Testis (tissue), 2 donors: ENCODE results near the gene CPN1.

Experiments
- POLR2A ChIP-seq: fragments of 450-650 bp; IDR thresholded peaks from one replicate; pipeline ENCODE4 v1.6.1; 2017; ENCODE audit warnings: antibody characterized with exemption, mild to moderate bottlenecking, moderate library complexity
- TF ChIP-seq, protein P1 (sequence below), 3 experiments: fragments of 450-650 bp in 2 of 3; fragments of 200-600 bp in 1 of 3; sonication (generic) in 1 of 3; IDR thresholded peaks; one replicate each; pipeline ENCODE4 v1.5.1; 2016 to 2019; ENCODE audit warnings: antibody characterized with exemption in 3 of 3, mild to moderate bottlenecking in 2 of 3, moderate library complexity in 1 of 3

DNA sequence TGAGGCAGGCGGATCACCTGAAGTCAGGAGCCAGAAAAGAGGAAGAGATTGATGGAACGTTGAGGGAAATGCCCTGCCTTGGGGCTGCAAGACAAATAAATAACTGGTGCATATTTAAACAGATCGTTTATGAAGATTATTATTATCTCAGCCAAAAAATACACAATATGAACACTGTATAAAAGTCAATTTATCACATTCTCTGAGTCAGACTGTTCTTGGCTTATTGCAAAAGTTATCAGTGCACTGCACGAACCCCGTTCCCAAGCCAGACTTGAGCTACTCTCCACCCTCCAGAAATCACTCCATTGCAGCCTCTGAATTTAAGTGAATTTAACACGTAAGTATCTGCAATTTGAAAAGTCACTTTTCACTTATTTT lies 73.5 kb downstream of the CPN1 start:
- TF ChIP-seq, protein P1, sequence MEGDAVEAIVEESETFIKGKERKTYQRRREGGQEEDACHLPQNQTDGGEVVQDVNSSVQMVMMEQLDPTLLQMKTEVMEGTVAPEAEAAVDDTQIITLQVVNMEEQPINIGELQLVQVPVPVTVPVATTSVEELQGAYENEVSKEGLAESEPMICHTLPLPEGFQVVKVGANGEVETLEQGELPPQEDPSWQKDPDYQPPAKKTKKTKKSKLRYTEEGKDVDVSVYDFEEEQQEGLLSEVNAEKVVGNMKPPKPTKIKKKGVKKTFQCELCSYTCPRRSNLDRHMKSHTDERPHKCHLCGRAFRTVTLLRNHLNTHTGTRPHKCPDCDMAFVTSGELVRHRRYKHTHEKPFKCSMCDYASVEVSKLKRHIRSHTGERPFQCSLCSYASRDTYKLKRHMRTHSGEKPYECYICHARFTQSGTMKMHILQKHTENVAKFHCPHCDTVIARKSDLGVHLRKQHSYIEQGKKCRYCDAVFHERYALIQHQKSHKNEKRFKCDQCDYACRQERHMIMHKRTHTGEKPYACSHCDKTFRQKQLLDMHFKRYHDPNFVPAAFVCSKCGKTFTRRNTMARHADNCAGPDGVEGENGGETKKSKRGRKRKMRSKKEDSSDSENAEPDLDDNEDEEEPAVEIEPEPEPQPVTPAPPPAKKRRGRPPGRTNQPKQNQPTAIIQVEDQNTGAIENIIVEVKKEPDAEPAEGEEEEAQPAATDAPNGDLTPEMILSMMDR (IDR thresholded peaks at IDR 0.05), result no peak
- no peak for TF ChIP-seq POLR2A
